Gastrocnemius medialis (tissue), 4 donors: ENCODE results near the gene PCSK6. TPM values are rescaled to one million over a fixed set of nuclear protein-coding genes. Genes with fewer than 3 reads are reported as not detected.

Source experiments
- ATAC-seq, 2 donors: fragments of 150-250 bp; one replicate each; pipeline ENCODE4 v1.9.1; 2016
- DNase-seq, 2 donors: peaks; one replicate each; pipeline ENCODE4 v3.0.0-alpha.2; 2019
- H3K27ac ChIP-seq, 4 donors: fragments of 200-600 bp; sonication (generic); 1 replicate in 1 of 4; 2 replicates in 3 of 4; pipeline ENCODE4 v1.5.1; 2016 to 2018; ENCODE audit warnings: mild to moderate bottlenecking in 2 of 4, moderate library complexity in 1 of 4
- H3K27me3 ChIP-seq, 3 donors: fragments of 200-600 bp; sonication (generic) in 2 of 3; 1 replicate in 1 of 3; 2 replicates in 2 of 3; pipeline versions ENCODE4 v1.5.1 to v1.6.0; 2016 to 2019; ENCODE audit warnings: mild to moderate bottlenecking in 1 of 3, moderate library complexity in 1 of 3
- H3K36me3 ChIP-seq, 2 donors: fragments of 200-600 bp; sonication (generic) in 1 of 2; one replicate each; pipeline ENCODE4 v1.5.1; 2017 to 2018
- H3K4me1 ChIP-seq, 2 donors: fragments of 200-600 bp; sonication (generic) in 1 of 2; one replicate each; pipeline ENCODE4 v1.5.1; 2016 to 2017; ENCODE audit warnings: mild to moderate bottlenecking in 2 of 2
- H3K4me3 ChIP-seq, 4 donors: fragments of 200-600 bp; sonication (generic) in 3 of 4; 1 replicate in 1 of 4; 2 replicates in 3 of 4; pipeline ENCODE4 v1.5.1; 2016 to 2019; ENCODE audit warnings: mild to moderate bottlenecking in 2 of 4
- H3K9me3 ChIP-seq, 3 donors: fragments of 200-600 bp; sonication (generic) in 2 of 3; 1 replicate in 1 of 3; 2 replicates in 2 of 3; pipeline ENCODE4 v1.5.1; 2016 to 2019
- POLR2A ChIP-seq, 2 donors: fragments of 450-650 bp; IDR thresholded peaks; one replicate each; pipeline ENCODE4 v1.6.1; 2017; ENCODE audit warnings: antibody characterized with exemption in 2 of 2, mild to moderate bottlenecking in 2 of 2, moderate library complexity in 2 of 2
- in situ Hi-C, 4 donors: fragments of 200-750 bp; cut with MboI; loops; one replicate each; pipeline versions ENCODE4 v1.15.0 to v1.8.0; 2017; ENCODE audit warnings: low sequenced_read_pairs in 4 of 4
- intact Hi-C: fragments of 100-400 bp; cut with DNase I; formaldehyde crosslinking; loops from one replicate; pipeline ENCODE4 v1.15.1; 2023; ENCODE audit warnings: low total_unique reads
- total RNA-seq, 4 donors: library from RNA; depleted of rRNA; stranded (reverse); fragments of >200 nt; gene quantifications; one replicate each; pipeline versions ENCODE4 v1.1.0 to v1.2.3, GENCODE V29; 2016
- TF ChIP-seq, protein P1 (sequence below), 5 experiments: fragments of 450-650 bp in 3 of 5; fragments of 200-600 bp in 2 of 5; sonication (generic) in 2 of 5; IDR thresholded peaks in 4 of 5; conservative IDR thresholded peaks in 1 of 5; 1 replicate in 4 of 5; 2 replicates in 1 of 5; pipeline ENCODE4 v1.5.1; 2016 to 2019; ENCODE audit warnings: antibody characterized with exemption in 5 of 5, mild to moderate bottlenecking in 3 of 5, moderate library complexity in 3 of 5

PCSK6 gene
- total RNA-seq, 4 donors from 2014 or later = 12.8 to 46.0 (median 23.6) TPM

DNA sequence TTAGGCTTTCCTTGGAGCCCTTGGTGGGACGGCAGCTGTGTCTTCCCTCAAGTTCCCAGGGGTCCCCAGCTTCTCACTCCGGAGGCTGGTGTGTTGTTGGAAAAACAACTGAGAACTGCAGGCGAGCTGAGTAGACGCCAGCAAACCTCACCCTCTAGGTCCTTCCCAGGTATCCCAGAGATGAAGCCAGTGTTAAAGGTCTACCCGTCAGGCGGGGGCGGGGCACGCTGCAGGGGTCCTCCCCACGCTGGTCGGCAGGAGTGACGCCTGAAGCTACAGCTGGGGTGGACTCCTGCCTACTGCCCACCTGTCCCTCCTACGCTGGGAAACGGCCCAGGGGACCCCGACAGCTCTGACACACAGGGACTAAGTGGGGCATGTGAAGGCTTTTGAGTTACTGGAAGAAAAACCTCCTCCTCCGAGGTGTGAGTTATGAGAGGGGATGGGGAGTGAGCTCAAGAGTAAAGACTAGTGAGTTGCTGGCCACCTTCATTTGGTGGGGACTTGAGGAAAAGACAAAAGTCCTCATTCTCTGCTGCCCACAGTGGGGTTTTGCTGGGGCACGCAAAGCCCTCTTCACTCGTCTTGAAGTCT lies 162.3 kb downstream of the PCSK6 start:
- DNase-seq (no peak), ATAC-seq (no peak)
- H3K9me3 ChIP-seq = no peaks in the 10 kb centered on the region
- peaks cover 0 to 19% of the 10 kb centered on the region in 2 donors for H3K36me3 ChIP-seq
- TF ChIP-seq, protein P1, sequence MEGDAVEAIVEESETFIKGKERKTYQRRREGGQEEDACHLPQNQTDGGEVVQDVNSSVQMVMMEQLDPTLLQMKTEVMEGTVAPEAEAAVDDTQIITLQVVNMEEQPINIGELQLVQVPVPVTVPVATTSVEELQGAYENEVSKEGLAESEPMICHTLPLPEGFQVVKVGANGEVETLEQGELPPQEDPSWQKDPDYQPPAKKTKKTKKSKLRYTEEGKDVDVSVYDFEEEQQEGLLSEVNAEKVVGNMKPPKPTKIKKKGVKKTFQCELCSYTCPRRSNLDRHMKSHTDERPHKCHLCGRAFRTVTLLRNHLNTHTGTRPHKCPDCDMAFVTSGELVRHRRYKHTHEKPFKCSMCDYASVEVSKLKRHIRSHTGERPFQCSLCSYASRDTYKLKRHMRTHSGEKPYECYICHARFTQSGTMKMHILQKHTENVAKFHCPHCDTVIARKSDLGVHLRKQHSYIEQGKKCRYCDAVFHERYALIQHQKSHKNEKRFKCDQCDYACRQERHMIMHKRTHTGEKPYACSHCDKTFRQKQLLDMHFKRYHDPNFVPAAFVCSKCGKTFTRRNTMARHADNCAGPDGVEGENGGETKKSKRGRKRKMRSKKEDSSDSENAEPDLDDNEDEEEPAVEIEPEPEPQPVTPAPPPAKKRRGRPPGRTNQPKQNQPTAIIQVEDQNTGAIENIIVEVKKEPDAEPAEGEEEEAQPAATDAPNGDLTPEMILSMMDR (IDR thresholded peaks at IDR 0.05 in 4 of 5, conservative IDR thresholded peaks at IDR 0.05 in 1 of 5) = no peak
- TF ChIP-seq POLR2A (IDR thresholded peaks at IDR 0.05) = no peak
- intact Hi-C loops (no loop called here), in situ Hi-C loops (no loop called here)
- H3K4me1 ChIP-seq = no peaks in the 10 kb centered on the region
- H3K27me3 ChIP-seq = no peaks in the 10 kb centered on the region
- no peak overlapping the region for H3K4me3 ChIP-seq
- H3K27ac ChIP-seq = no peak overlapping the region

DNA sequence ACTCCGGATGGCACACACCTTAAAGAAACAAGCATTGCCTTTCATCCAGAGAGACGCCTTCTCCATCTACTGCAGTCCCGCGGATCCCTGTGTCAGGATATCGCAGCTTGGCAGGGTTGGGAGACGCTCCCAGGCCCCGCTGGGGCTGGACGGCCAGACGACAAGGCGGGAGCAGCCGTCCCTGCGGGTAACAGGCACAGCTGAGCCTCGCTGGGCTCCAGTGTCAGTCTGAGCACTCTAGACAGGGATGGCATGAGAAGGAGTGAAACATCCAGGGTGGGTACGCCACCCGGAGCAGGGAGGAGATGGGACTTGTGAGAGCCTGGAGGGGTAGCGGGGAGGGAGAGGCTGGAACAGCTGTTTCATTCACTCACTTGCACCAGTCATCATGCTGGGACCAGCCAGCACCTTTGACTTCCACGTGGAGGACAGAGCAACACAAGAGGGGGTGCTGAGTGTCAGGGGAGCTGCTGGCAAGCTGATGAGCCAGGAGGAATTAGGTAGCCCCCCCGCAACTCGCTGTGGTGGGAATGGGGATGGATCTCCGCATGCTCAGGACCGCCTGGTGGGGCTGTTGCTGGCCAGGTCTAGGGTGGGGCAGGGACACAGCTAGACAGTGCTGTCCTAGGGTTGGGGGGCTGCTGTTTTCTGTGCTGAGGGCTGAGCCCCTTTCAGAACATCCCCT lies 162.9 kb downstream of the PCSK6 start:
- H3K27me3 ChIP-seq = no peaks in the 10 kb centered on the region
- H3K4me3 ChIP-seq = no peak overlapping the region
- intact Hi-C loops (no loop called here), in situ Hi-C loops (no loop called here)
- H3K4me1 ChIP-seq = no peaks in the 10 kb centered on the region
- no peak for DNase-seq
- H3K36me3 ChIP-seq = peaks cover 0 to 23% of the 10 kb centered on the region in 2 donors
- ATAC-seq = no peak
- H3K27ac ChIP-seq = no peak overlapping the region
- TF ChIP-seq, protein P1 (IDR thresholded peaks at IDR 0.05 in 4 of 5, conservative IDR thresholded peaks at IDR 0.05 in 1 of 5) = no peak
- TF ChIP-seq POLR2A (IDR thresholded peaks at IDR 0.05) = no peak
- H3K9me3 ChIP-seq = no peaks in the 10 kb centered on the region

DNA sequence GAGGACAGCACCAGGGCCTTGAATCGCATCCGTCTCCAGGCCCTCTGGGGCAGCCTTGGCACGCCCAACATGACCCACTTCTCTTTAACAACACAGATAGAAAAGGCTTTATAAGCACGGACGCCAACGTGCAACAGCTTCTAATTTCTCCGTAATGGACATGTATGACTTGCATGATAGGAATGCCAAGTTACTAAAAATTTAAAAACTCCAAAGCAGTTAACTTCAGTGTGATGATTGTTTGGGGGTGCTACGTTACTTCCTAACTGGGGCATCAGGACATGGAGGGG lies 163.5 kb downstream of the PCSK6 start:
- H3K36me3 ChIP-seq = peaks cover 0 to 27% of the 10 kb centered on the region in 2 donors
- in situ Hi-C loops = no loop called here
- no peaks in the 10 kb centered on the region for H3K27me3 ChIP-seq
- TF ChIP-seq POLR2A (IDR thresholded peaks at IDR 0.05) = no peak
- TF ChIP-seq, protein P1 (IDR thresholded peaks at IDR 0.05 in 4 of 5, conservative IDR thresholded peaks at IDR 0.05 in 1 of 5) = no peak
- H3K27ac ChIP-seq = no peak overlapping the region
- DNase-seq (no peak), ATAC-seq (no peak)
- H3K4me3 ChIP-seq = no peak overlapping the region
- H3K9me3 ChIP-seq = no peaks in the 10 kb centered on the region
- intact Hi-C loops = no loop called here
- H3K4me1 ChIP-seq = no peaks in the 10 kb centered on the region

DNA sequence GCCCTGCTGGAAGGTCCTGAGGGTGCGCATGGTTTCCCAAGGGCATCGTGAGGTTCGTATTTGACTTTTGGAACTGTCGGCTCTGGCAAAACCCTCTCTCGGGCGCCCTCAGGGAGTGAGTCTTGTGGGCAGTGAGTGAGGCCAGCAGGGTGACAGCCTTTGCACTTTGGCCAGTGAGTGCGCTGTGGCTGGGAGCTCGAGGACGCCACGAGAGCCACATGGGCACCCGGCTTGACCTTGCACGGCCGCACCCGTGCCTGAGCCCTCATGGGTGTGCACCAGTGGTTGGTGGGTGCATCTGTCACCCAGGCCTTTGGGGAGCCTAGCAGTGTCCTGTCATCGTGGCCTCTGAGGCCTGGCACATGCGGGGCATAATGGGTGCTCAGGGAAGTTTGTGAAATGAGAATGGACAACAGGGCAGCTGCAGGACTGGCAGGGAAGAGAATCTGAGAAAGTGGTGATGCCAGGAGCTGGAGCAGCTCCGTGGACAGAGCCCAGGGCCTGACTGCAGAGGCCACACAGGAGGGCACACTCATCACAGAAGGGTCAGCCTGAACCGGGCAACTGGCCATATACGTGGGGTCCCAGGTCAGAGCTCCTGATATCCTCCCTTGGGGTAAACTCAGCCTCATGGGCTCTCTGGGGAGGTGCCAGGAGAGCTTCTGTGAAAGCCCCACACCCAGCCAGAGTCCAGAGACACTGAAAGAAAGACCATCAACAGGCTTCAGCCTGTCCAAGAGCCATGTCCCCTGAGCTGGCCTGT lies 164.1 kb downstream of the PCSK6 start:
- Histone ChIP-seq H3K4me1 (no peaks in the 10 kb centered on the region), H3K9me3 (no peaks in the 10 kb centered on the region), H3K27ac (no peak overlapping the region), H3K27me3 (no peaks in the 10 kb centered on the region), H3K4me3 (no peak overlapping the region), H3K36me3 (peaks cover 0 to 32% of the 10 kb centered on the region in 2 donors)
- intact Hi-C loops (no loop called here), in situ Hi-C loops (no loop called here)
- ATAC-seq (no peak), DNase-seq (no peak)
- TF ChIP-seq POLR2A (IDR thresholded peaks at IDR 0.05) = no peak
- TF ChIP-seq, protein P1 (IDR thresholded peaks at IDR 0.05 in 4 of 5, conservative IDR thresholded peaks at IDR 0.05 in 1 of 5) = no peak
